ENCODE data around the gene PARD6A. TPM values are rescaled to one million over a fixed set of nuclear protein-coding genes. Genes with fewer than 3 reads are reported as not detected.

Gene PARD6A
- total and polyA plus RNA-seq, 2 experiments from 2014 or later: 0.71 to 1.1 TPM

GRCh38 chr16:67668495-67669157, 7.9 kb downstream of the PARD6A start:
- Histone ChIP-seq H3K27me3 (peaks cover 40% of the 10 kb centered on the region), H3K4me3 (no peak overlapping the region), H3K4me1 (ENCODE audit: low read depth) (no peaks in the 10 kb centered on the region), H3K27ac (no peak overlapping the region), H3K9me3 (ENCODE audit: low read depth) (no peaks in the 10 kb centered on the region), H3K36me3 (no peaks in the 10 kb centered on the region)
- no peak for DNase-seq (ENCODE audit: low read depth in 1 of 2, low spot score in 1 of 2)
- no peak for TF ChIP-seq CTCF (IDR thresholded peaks at IDR 0.05; ENCODE audit: low read depth, low read length)

- H3K4me3 ChIP-seq: no peak overlapping the region
- H3K27ac ChIP-seq: no peak overlapping the region
- no peaks in the 10 kb centered on the region for H3K4me1 ChIP-seq (ENCODE audit: low read depth)
- no peaks in the 10 kb centered on the region for H3K36me3 ChIP-seq
- H3K27me3 ChIP-seq: peaks cover 50% of the 10 kb centered on the region
- TF ChIP-seq CTCF (IDR thresholded peaks at IDR 0.05; ENCODE audit: low read depth, low read length): no peak
- no peaks in the 10 kb centered on the region for H3K9me3 ChIP-seq (ENCODE audit: low read depth)
- DNase-seq (ENCODE audit: low read depth in 1 of 2, low spot score in 1 of 2): no peak
Observed at GRCh38 chr16:67669499-67670101, 8.8 kb downstream of the PARD6A start.

- no peaks in the 10 kb centered on the region for H3K4me1 ChIP-seq (ENCODE audit: low read depth)
- H3K36me3 ChIP-seq: no peaks in the 10 kb centered on the region
- no peak overlapping the region for H3K27ac ChIP-seq
- no peak for TF ChIP-seq CTCF (IDR thresholded peaks at IDR 0.05; ENCODE audit: low read depth, low read length)
- H3K27me3 ChIP-seq: peaks cover 76% of the 10 kb centered on the region
- DNase-seq (ENCODE audit: low read depth in 1 of 2, low spot score in 1 of 2): no peak
- no peak overlapping the region for H3K4me3 ChIP-seq
- no peaks in the 10 kb centered on the region for H3K9me3 ChIP-seq (ENCODE audit: low read depth)
Observed at GRCh38 chr16:67672306-67672705, 11.5 kb downstream of the PARD6A start.

GRCh38 chr16:67672739-67673662, 12.2 kb downstream of the PARD6A start:
- H3K4me3 ChIP-seq: no peak overlapping the region
- peak; percentile 87 for TF ChIP-seq CTCF (IDR thresholded peaks at IDR 0.05; ENCODE audit: low read depth, low read length)
- no peaks in the 10 kb centered on the region for H3K4me1 ChIP-seq (ENCODE audit: low read depth)
- peaks cover 83% of the 10 kb centered on the region for H3K27me3 ChIP-seq
- no peak overlapping the region for H3K27ac ChIP-seq
- H3K9me3 ChIP-seq (ENCODE audit: low read depth): no peaks in the 10 kb centered on the region
- no peaks in the 10 kb centered on the region for H3K36me3 ChIP-seq
- DNase-seq (ENCODE audit: low read depth in 1 of 2, low spot score in 1 of 2): peak; percentile 68 to 84

- Histone ChIP-seq H3K4me3 (no peak overlapping the region), H3K27me3 (peaks cover 89% of the 10 kb centered on the region), H3K4me1 (ENCODE audit: low read depth) (no peaks in the 10 kb centered on the region), H3K36me3 (no peaks in the 10 kb centered on the region), H3K27ac (no peak overlapping the region), H3K9me3 (ENCODE audit: low read depth) (no peaks in the 10 kb centered on the region)
- peak in 1 of 2 donors; percentile 80 for DNase-seq (ENCODE audit: low read depth in 1 of 2, low spot score in 1 of 2)
- no peak for TF ChIP-seq CTCF (IDR thresholded peaks at IDR 0.05; ENCODE audit: low read depth, low read length)
Observed at GRCh38 chr16:67673712-67674580, 13.2 kb downstream of the PARD6A start.

All from cardiac muscle cell (in vitro differentiated cells and primary cell).